Pancreas (tissue), 10 donors: ENCODE results near the gene FAAP100. TPM values are rescaled to one million over a fixed set of nuclear protein-coding genes. Genes with fewer than 3 reads are reported as not detected.
A peak's percentile ranks its signal among the peaks of the same experiment; 100 is the strongest.

Source experiments
- ATAC-seq, 4 donors: fragments of 200-7000 bp; cut with Tn5 transposase; one replicate each; pipeline versions ENCODE4 v1.8.0 to v1.9.1; 2020; ENCODE audit warnings: mild to moderate bottlenecking in 4 of 4, moderate library complexity in 4 of 4
- DNase-seq, 6 donors: peaks; one replicate each; pipeline ENCODE4 v3.0.0-alpha.2; 2020
- FAIRE-seq: peaks from 2 replicates; lab custom pipeline; 2012; peaks lifted over from hg19 to GRCh38; lab: Jason Lieb, UNC
- H3K27ac ChIP-seq, 4 donors: fragments of 200-600 bp; sonication (generic); 1 replicate in 3 of 4; 2 replicates in 1 of 4; pipeline versions ENCODE4 v1.5.0 to v1.8.0; 2020
- H3K27me3 ChIP-seq, 4 donors: fragments of 200-600 bp; one replicate each; pipeline ENCODE4 v1.8.0; 2021
- H3K36me3 ChIP-seq, 3 donors: fragments of 200-600 bp; sonication (generic) in 1 of 3; one replicate each; pipeline versions ENCODE4 v1.5.0 to v1.8.0; 2020 to 2021
- H3K4me1 ChIP-seq, 3 donors: fragments of 200-600 bp; one replicate each; pipeline ENCODE4 v1.8.0; 2021
- H3K4me3 ChIP-seq, 4 donors: fragments of 200-600 bp; sonication (generic) in 2 of 4; one replicate each; pipeline versions ENCODE4 v1.5.0 to v1.8.0; 2020 to 2021
- H3K9me3 ChIP-seq, 4 donors: fragments of 200-600 bp; one replicate each; pipeline ENCODE4 v1.8.0; 2021
- CTCF ChIP-seq, 4 donors: fragments of 200-600 bp; sonication (generic) in 3 of 4; IDR thresholded peaks; one replicate each; pipeline versions ENCODE4 v1.5.0 to v1.8.0; 2021; ENCODE audit warnings: antibody characterized with exemption in 4 of 4
- WGBS, 2 donors: extraction: QIAGEN DNeasy Blood & Tissue Kit; methylation state at CpG; one replicate each; pipeline ENCODE4 v1.1.7; 2013; 5-methylcytosine and 5-hydroxymethylcytosine counted together
- intact Hi-C, 3 donors: fragments of 100-400 bp; cut with DNase I; formaldehyde crosslinking; loops; one replicate each; pipeline versions ENCODE4 v1.11.1 to v1.14.2; 2022
- polyA plus RNA-seq, 2 donors: library from polyadenylated mRNA; stranded (reverse); fragments of 200-250 nt; gene quantifications; one replicate each; pipeline ENCODE4 v1.2.3, GENCODE V29; 2013
- total RNA-seq, 6 donors: library from RNA; stranded (reverse); fragmentation: NEBNext Ultra II Directional in 4 of 6; extraction: Animal tissue kit (Norgen Biotek cat#: 25700) in 4 of 6; gene quantifications; one replicate each; pipeline versions ENCODE4 v1.2.1 to v1.2.4, GENCODE V29; 2021 to 2023
- donor health status: healthy with polysubstance abuse.
- donor health status: DM: no; HTN: no; CAD: no; lungs with moderate emphysema.
- donor health status: DM: no; HTN: no; CAD: no.
- donor health status: control.
- donor health status: control.
- donor health status: Bipolar disorder and iron deficiency.
- donor health status: DM: yes; HTN: yes; CAD: no.
- donor health status: DM: no; HTN: no; CAD: no.
- donor health status: DM: no; HTN: no; CAD: no.
- donor health status: DM: yes; HTN: yes; CAD: no.

FAAP100 gene
- total and polyA plus RNA-seq, 8 donors, result 9.4 to 66.0 (median 14.8) TPM

- no peak for FAIRE-seq
- H3K9me3 ChIP-seq, result no peaks in the 10 kb centered on the region
- WGBS, 2 donors, result 1% methylated on average over 18 to 19 of the region's 19 CpGs
Measured at GRCh38 chr17:81553018-81553615, 964 bp upstream of the FAAP100 start.

GRCh38 chr17:81551458-81552243, 502 bp downstream of the FAAP100 start:
- intact Hi-C loops, result no loop called here
- Histone ChIP-seq H3K9me3 (no peaks in the 10 kb centered on the region), H3K4me3 (peak overlapping the region; percentile 89 to 99 (median 94)), H3K27ac (peak overlapping the region; percentile 36 to 81 (median 72)), H3K4me1 (peaks cover 0 to 12% (median 6%) of the 10 kb centered on the region in 3 donors), H3K36me3 (peaks cover 0 to 8% (median under 1%) of the 10 kb centered on the region in 3 donors), H3K27me3 (no peaks in the 10 kb centered on the region)
- ATAC-seq (peak; percentile 3 to 40 (median 10)), DNase-seq (peak; percentile 52 to 84 (median 62)), FAIRE-seq (no peak)
- TF ChIP-seq CTCF (IDR thresholded peaks at IDR 0.05), result no peak
- WGBS, 2 donors, result 0 to 1% methylated on average over 56 to 69 of the region's 69 CpGs

More at GRCh38 chr17:81553018-81553615, 964 bp upstream of the FAAP100 start:
- H3K4me3 ChIP-seq, result peak overlapping the region; percentile 89 to 99 (median 94)
- no peak for TF ChIP-seq CTCF (IDR thresholded peaks at IDR 0.05)
- H3K4me1 ChIP-seq, result peaks cover 0 to 12% (median 6%) of the 10 kb centered on the region in 3 donors
- H3K36me3 ChIP-seq, result peaks cover 0 to 6% (median 2%) of the 10 kb centered on the region in 3 donors
- DNase-seq (peak in 5 of 6 donors; percentile 64 to 84 (median 74)), ATAC-seq (peak; percentile 59 to 76 (median 71))
- H3K27ac ChIP-seq, result peak overlapping the region; percentile 36 to 81 (median 72)
- intact Hi-C loops, result no loop called here
- no peaks in the 10 kb centered on the region for H3K27me3 ChIP-seq

GRCh38 chr17:81550830-81551457, 1.2 kb downstream of the FAAP100 start:
- intact Hi-C loops, result no loop called here
- TF ChIP-seq CTCF (IDR thresholded peaks at IDR 0.05), result no peak
- Histone ChIP-seq H3K27ac (no peak overlapping the region), H3K4me1 (peaks cover 0 to 12% (median 6%) of the 10 kb centered on the region in 3 donors), H3K27me3 (no peaks in the 10 kb centered on the region), H3K36me3 (peaks cover 0 to 14% (median 7%) of the 10 kb centered on the region in 3 donors), H3K4me3 (peak overlapping the region; percentile 89 to 99 (median 94)), H3K9me3 (no peaks in the 10 kb centered on the region)
- WGBS, 2 donors, result 67 to 69% methylated on average over 27 of the region's 27 CpGs
- DNase-seq (peak in 5 of 6 donors; percentile 24 to 80 (median 55)), FAIRE-seq (no peak), ATAC-seq (no peak)

- H3K4me1 ChIP-seq, result peaks cover 0 to 12% (median 6%) of the 10 kb centered on the region in 3 donors
- H3K4me3 ChIP-seq, result no peak overlapping the region
- H3K9me3 ChIP-seq, result no peaks in the 10 kb centered on the region
- H3K27ac ChIP-seq, result no peak overlapping the region
- H3K27me3 ChIP-seq, result no peaks in the 10 kb centered on the region
- intact Hi-C loops, result no loop called here
- no peak for ATAC-seq
- peaks cover 0 to 20% (median 7%) of the 10 kb centered on the region in 3 donors for H3K36me3 ChIP-seq
- DNase-seq, result peak in 3 of 6 donors; percentile 45 to 61 (median 58)
- FAIRE-seq, result no peak
- TF ChIP-seq CTCF (IDR thresholded peaks at IDR 0.05), result no peak
- 90 to 92% methylated on average over 10 to 15 of the region's 15 CpGs for WGBS, 2 donors
Measured at GRCh38 chr17:81550285-81550684, 1.9 kb downstream of the FAAP100 start.
